ENCODE results near the gene CASK. TPM values are rescaled to one million over a fixed set of nuclear protein-coding genes. Genes with fewer than 3 reads are reported as not detected.

Gene CASK
- total RNA-seq, 1 donor from 2014 or later = 38.2 TPM

GRCh38 chrX:41958861-41959260 lies 35.5 kb upstream of the CASK start:
- Histone ChIP-seq H3K27ac (no peak overlapping the region), H3K27me3 (ENCODE audit: low read depth) (no peaks in the 10 kb centered on the region), H3K9me3 (no peaks in the 10 kb centered on the region), H3K36me3 (no peaks in the 10 kb centered on the region), H3K4me1 (no peaks in the 10 kb centered on the region), H3K4me3 (no peak overlapping the region)
- no peak for TF ChIP-seq CTCF (IDR thresholded peaks at IDR 0.05)
- ATAC-seq = no peak
- no peak for DNase-seq
- intact Hi-C loops (cut with DNase I) = no loop called here

- Histone ChIP-seq H3K4me1 (no peaks in the 10 kb centered on the region), H3K36me3 (no peaks in the 10 kb centered on the region), H3K27ac (no peak overlapping the region), H3K9me3 (no peaks in the 10 kb centered on the region), H3K27me3 (ENCODE audit: low read depth) (no peaks in the 10 kb centered on the region), H3K4me3 (no peak overlapping the region)
- ATAC-seq = no peak
- intact Hi-C loops (cut with DNase I) = no loop called here
- TF ChIP-seq CTCF (IDR thresholded peaks at IDR 0.05) = no peak
- DNase-seq = no peak
Measured at GRCh38 chrX:41956027-41956426, 32.7 kb upstream of the CASK start.

- Histone ChIP-seq H3K4me1 (no peaks in the 10 kb centered on the region), H3K27ac (no peak overlapping the region), H3K36me3 (no peaks in the 10 kb centered on the region), H3K9me3 (no peaks in the 10 kb centered on the region), H3K27me3 (ENCODE audit: low read depth) (no peaks in the 10 kb centered on the region), H3K4me3 (no peak overlapping the region)
- DNase-seq = no peak
- no peak for TF ChIP-seq CTCF (IDR thresholded peaks at IDR 0.05)
- intact Hi-C loops (cut with DNase I) = no loop called here
- no peak for ATAC-seq
Measured at GRCh38 chrX:41952102-41952501, 28.7 kb upstream of the CASK start.

DNA sequence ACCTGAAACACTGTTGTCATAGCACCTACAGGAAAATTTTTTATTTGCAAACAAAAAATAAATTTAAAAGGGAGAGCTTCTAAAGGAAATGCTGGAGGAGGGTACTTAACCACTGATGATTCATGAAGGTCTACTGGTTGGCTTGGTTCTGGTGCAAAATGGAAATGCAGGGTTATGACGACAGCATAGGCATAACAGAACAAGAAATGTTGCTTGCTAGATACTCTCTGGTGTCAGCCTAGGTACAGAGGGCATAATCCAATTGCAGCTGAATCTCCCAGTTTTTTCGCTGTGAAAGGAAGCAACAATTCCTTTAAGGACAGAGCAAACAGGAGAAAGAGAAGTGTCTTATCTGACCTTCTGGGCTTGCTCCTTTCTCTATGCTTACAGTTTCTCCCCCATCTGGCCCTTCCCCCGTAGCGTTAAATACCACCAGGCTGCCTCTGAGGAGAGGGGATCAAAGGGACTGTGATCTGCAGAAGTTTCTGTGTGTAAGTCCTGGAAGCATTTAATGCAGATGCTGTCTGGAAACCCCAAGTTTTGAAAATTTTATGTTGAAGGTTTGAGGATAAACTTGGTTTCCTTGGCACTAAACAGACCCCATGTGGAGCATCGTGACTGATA lies 23.7 kb upstream of the CASK start:
- H3K4me1 ChIP-seq = no peaks in the 10 kb centered on the region
- intact Hi-C loops (cut with DNase I) = no loop called here
- no peaks in the 10 kb centered on the region for H3K9me3 ChIP-seq
- no peak for TF ChIP-seq CTCF (IDR thresholded peaks at IDR 0.05)
- H3K4me3 ChIP-seq = no peak overlapping the region
- H3K27ac ChIP-seq = no peak overlapping the region
- no peaks in the 10 kb centered on the region for H3K27me3 ChIP-seq (ENCODE audit: low read depth)
- no peaks in the 10 kb centered on the region for H3K36me3 ChIP-seq
- DNase-seq (no peak), ATAC-seq (no peak)

DNA sequence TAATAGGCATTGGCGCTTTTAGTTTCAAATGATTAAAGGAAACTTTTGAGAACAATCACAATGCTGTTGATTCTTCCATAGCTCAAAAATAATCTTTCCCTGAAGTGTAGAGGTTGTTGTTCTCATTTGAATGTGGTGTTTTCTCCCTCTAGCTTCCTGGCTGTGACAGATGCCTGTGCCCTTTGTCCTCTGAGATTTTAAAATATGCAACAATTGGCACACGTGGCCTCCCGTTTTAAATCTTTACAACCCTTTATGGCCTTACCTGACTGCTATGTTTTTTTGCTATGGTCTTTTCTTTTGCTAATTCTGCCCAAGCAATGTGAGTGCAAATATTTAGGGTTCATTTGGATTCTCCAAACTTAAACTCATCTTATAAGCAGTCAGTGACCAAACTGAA lies 22.9 kb upstream of the CASK start:
- H3K9me3 ChIP-seq = no peaks in the 10 kb centered on the region
- no peak for TF ChIP-seq CTCF (IDR thresholded peaks at IDR 0.05)
- H3K27me3 ChIP-seq (ENCODE audit: low read depth) = no peaks in the 10 kb centered on the region
- H3K36me3 ChIP-seq = no peaks in the 10 kb centered on the region
- intact Hi-C loops (cut with DNase I) = no loop called here
- no peak for ATAC-seq
- H3K4me3 ChIP-seq = no peak overlapping the region
- no peaks in the 10 kb centered on the region for H3K4me1 ChIP-seq
- DNase-seq = no peak
- no peak overlapping the region for H3K27ac ChIP-seq

DNA sequence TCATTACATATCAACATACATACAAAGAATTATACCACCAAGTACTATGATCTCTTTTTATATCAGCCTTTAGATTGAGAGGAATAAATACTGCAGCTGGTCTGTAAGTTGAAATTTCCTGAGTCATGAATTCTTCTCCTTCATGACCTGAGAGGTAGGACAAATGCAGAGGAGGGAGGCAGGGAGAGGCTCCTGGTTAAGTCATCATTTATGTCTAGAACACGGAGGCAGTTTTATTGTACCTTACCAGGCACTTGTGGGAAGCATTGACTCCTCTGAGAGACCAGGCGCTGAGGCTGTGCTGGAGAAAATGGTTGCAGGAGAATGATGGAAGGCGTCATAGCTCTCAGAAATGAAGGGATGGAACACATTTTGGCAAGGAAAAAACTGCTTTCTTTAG lies 12.5 kb upstream of the CASK start:
- Histone ChIP-seq H3K4me1 (no peaks in the 10 kb centered on the region), H3K27me3 (ENCODE audit: low read depth) (no peaks in the 10 kb centered on the region), H3K36me3 (no peaks in the 10 kb centered on the region), H3K9me3 (no peaks in the 10 kb centered on the region), H3K4me3 (no peak overlapping the region), H3K27ac (no peak overlapping the region)
- DNase-seq (no peak), ATAC-seq (no peak)
- no peak for TF ChIP-seq CTCF (IDR thresholded peaks at IDR 0.05)
- intact Hi-C loops (cut with DNase I) = no loop called here

Data from lower lobe of right lung (tissue), 2 donors.